Amniotic epithelial cell (primary cell): ENCODE data around the gene CHD8.

Experiments
- DNase-seq: peaks from one replicate; pipeline ENCODE4 v3.0.0-alpha.2; 2010; ENCODE audit warnings: low read depth

The CHD8 gene

GRCh38 chr14:21437063-21437901, 18.6 kb downstream of the CHD8 start:
- peak; percentile 99 for DNase-seq

GRCh38 chr14:21436567-21437062, 19.3 kb downstream of the CHD8 start:
- no peak for DNase-seq

- no peak for DNase-seq
Measured at GRCh38 chr14:21431126-21431525, 24.8 kb downstream of the CHD8 start.

GRCh38 chr14:21428930-21429329, 27.0 kb downstream of the CHD8 start:
- no peak for DNase-seq

- no peak for DNase-seq
Measured at GRCh38 chr14:21426692-21427091, 29.2 kb downstream of the CHD8 start.

- DNase-seq, result no peak
Measured at GRCh38 chr14:21419528-21419927, 36.4 kb downstream of the CHD8 start.

- no peak for DNase-seq
Measured at GRCh38 chr14:21415329-21415728, 40.6 kb downstream of the CHD8 start.

GRCh38 chr14:21414137-21414631, 41.7 kb downstream of the CHD8 start:
- DNase-seq, result no peak

GRCh38 chr14:21408147-21408546, 47.8 kb downstream of the CHD8 start:
- DNase-seq, result peak; percentile 78

- DNase-seq, result no peak
Measured at GRCh38 chr14:21406213-21406612, 49.7 kb downstream of the CHD8 start.

- DNase-seq, result no peak
Measured at GRCh38 chr14:21405097-21405496, 50.8 kb downstream of the CHD8 start.

- no peak for DNase-seq
Measured at GRCh38 chr14:21399311-21399870, 56.5 kb downstream of the CHD8 start.

- DNase-seq, result no peak
Measured at GRCh38 chr14:21398901-21399300, 57.0 kb downstream of the CHD8 start.

GRCh38 chr14:21395450-21395849, 60.5 kb downstream of the CHD8 start:
- DNase-seq, result no peak

- no peak for DNase-seq
Measured at GRCh38 chr14:21385188-21385904, 70.6 kb downstream of the CHD8 start.

- no peak for DNase-seq
Measured at GRCh38 chr14:21384494-21384851, 71.5 kb downstream of the CHD8 start.

GRCh38 chr14:21383848-21384493, 72.0 kb downstream of the CHD8 start, which contains the start of gene SUPT16H:
SUPT16H (minus strand) TSS chr14:21384019; CDS start chr14:21383927, 92 bp downstream.
- DNase-seq, result peak; percentile 94

GRCh38 chr14:21382886-21383847, 72.8 kb downstream of the CHD8 start:
- peak; percentile 54 for DNase-seq

- DNase-seq, result no peak
Measured at GRCh38 chr14:21382095-21382494, 73.8 kb downstream of the CHD8 start.

- DNase-seq, result no peak
Measured at GRCh38 chr14:21379338-21379737, 76.6 kb downstream of the CHD8 start.

- DNase-seq, result no peak
Measured at GRCh38 chr14:21373980-21374379, 81.9 kb downstream of the CHD8 start.
